ENCODE data around the gene GPBP1L1.

The GPBP1L1 gene

DNA sequence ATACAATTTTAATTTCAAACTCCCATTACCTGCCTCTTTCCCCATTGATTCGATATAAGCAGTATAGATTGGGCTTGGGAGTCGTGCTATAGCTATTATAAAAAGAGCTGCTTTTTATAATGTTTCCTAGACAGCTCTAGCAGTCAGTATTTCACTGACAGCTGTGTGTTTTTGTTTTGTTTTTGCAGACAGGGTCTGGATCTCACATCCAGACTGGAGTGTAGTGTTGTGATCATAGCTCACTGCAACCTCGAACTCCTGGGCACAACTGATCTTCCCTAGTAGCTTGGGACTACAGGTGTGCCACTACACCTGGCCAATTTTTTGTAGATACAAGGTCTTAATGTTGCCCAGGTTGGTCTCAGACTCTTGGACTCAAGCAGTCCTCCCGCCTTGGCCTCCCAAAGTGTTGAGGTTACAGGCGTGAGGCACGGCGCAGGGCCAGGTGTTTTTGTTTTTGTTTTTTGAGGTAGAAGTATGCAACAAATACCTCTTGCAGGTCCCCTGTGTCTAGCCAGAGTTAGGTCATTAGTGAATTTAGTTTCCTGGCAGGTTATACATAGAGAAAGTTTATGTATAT is 100.7 kb downstream of the GPBP1L1 start:
- no peak for FAIRE-seq

- no peak for FAIRE-seq
These were observed 101.3 kb downstream of the GPBP1L1 start for GRCh38 chr1:45585110-45585426.

- FAIRE-seq: no peak
These were observed 101.8 kb downstream of the GPBP1L1 start for GRCh38 chr1:45584351-45585109.

GRCh38 chr1:45583666-45584350 is 102.5 kb downstream of the GPBP1L1 start, which contains the start of gene NASP:
Gene NASP (plus strand): TSS chr1:45584041. CDS start chr1:45584147, 106 bp downstream.
- no peak for FAIRE-seq

- FAIRE-seq: peak; percentile 92
These were observed 103.1 kb downstream of the GPBP1L1 start for GRCh38 chr1:45583264-45583665.

Measured in endometrium (tissue), 2 donors.